Neural cell (in vitro differentiated cells): ENCODE results near the gene MSI1. TPM values are rescaled to one million over a fixed set of nuclear protein-coding genes. Genes with fewer than 3 reads are reported as not detected.

ENCODE experiments used
- H2AFZ ChIP-seq: fragments of 200-600, 300-800 bp; sonication (generic), shearing (Covaris generic); 2 replicates; pipeline ENCODE4 v1.6.0; 2014; ENCODE audit warnings: low read depth, mild to moderate bottlenecking, antibody characterized with exemption, low read length, moderate library complexity
- H3F3A ChIP-seq: fragments of 200-600 bp; shearing (Covaris generic); 2 replicates; pipeline ENCODE4 v1.6.1; 2016; ENCODE audit warnings: mild to moderate bottlenecking, moderate library complexity, mixed read lengths, antibody characterized with exemption, low read length; ENCODE audit not compliant: insufficient read depth, poor library complexity, severe bottlenecking
- H3K27ac ChIP-seq: fragments of 200-600, 300-800 bp; sonication (generic), shearing (Covaris generic); 2 replicates; pipeline ENCODE4 v1.5.1; 2014; ENCODE audit warnings: mild to moderate bottlenecking, low read length, moderate library complexity
- H3K27me3 ChIP-seq: fragments of 300-800, 200-600 bp; sonication (generic), shearing (Covaris generic); 2 replicates; pipeline ENCODE4 v1.6.0; 2014; ENCODE audit warnings: mild to moderate bottlenecking, low read depth, low read length, moderate library complexity; ENCODE audit not compliant: insufficient read depth
- H3K36me3 ChIP-seq: fragments of 300-800, 200-600 bp; sonication (generic), shearing (Covaris generic); 2 replicates; pipeline ENCODE4 v1.5.1; 2014; ENCODE audit warnings: mild to moderate bottlenecking, antibody characterized with exemption, low read length, moderate library complexity; ENCODE audit not compliant: insufficient read depth
- H3K4me2 ChIP-seq: fragments of 300-800, 200-600 bp; sonication (generic), shearing (Covaris generic); 2 replicates; pipeline ENCODE4 v1.6.0; 2014; ENCODE audit warnings: mild to moderate bottlenecking, low read length
- H3K4me3 ChIP-seq: fragments of 300-800, 200-600 bp; sonication (generic), shearing (Covaris generic); 2 replicates; pipeline ENCODE4 v1.5.1; 2014; ENCODE audit warnings: mild to moderate bottlenecking, low read length, moderate library complexity
- H3K79me2 ChIP-seq: fragments of 200-600 bp; shearing (Covaris generic); replicated peaks from 2 replicates; pipeline ENCODE4 v1.6.0; 2014; ENCODE audit warnings: mild to moderate bottlenecking, low read length, moderate library complexity; ENCODE audit not compliant: insufficient read depth
- H3K9ac ChIP-seq: fragments of 300-800, 200-600 bp; sonication (generic), shearing (Covaris generic); 2 replicates; pipeline ENCODE4 v1.6.1; 2016; ENCODE audit warnings: mild to moderate bottlenecking, low read length, mixed read lengths
- H3K9me2 ChIP-seq: fragments of 200-600 bp; shearing (Covaris generic); 2 replicates; pipeline ENCODE4 v1.6.1; 2016; ENCODE audit warnings: mild to moderate bottlenecking, low read length, mixed read lengths; ENCODE audit not compliant: insufficient read depth
- H3K9me3 ChIP-seq: fragments of 200-600, 300-800 bp; sonication (generic), shearing (Covaris generic); 2 replicates; pipeline ENCODE4 v1.6.1; 2016; ENCODE audit warnings: mild to moderate bottlenecking, mixed run types, low read length, moderate library complexity, mixed read lengths
- H4K20me1 ChIP-seq: fragments of 200-600 bp; shearing (Covaris generic); 2 replicates; pipeline ENCODE4 v1.6.1; 2016; ENCODE audit warnings: mild to moderate bottlenecking, mixed run types; ENCODE audit not compliant: insufficient read depth
- CTCF ChIP-seq: fragments of 450-650 bp; IDR thresholded peaks from 2 replicates; pipeline ENCODE4 v1.5.1; 2014; ENCODE audit warnings: antibody characterized with exemption, mild to moderate bottlenecking, moderate library complexity; ENCODE audit not compliant: poor library complexity, severe bottlenecking
- EP300 ChIP-seq: fragments of 450-650 bp; conservative IDR thresholded peaks from 2 replicates; pipeline ENCODE4 v1.6.1; 2014; ENCODE audit warnings: antibody characterized with exemption, mild to moderate bottlenecking, moderate library complexity; ENCODE audit not compliant: poor library complexity, severe bottlenecking
- EZH2 ChIP-seq: fragments of 200-600, 300-800 bp; shearing (Covaris generic), sonication (generic); IDR thresholded peaks from 2 replicates; pipeline ENCODE4 v1.6.1; 2014; ENCODE audit warnings: antibody characterized with exemption, low read length, borderline replicate concordance, mild to moderate bottlenecking; ENCODE audit not compliant: insufficient read depth, poor library complexity, severe bottlenecking
- MXI1 ChIP-seq: fragments of 450-650 bp; conservative IDR thresholded peaks from 2 replicates; pipeline ENCODE4 v1.6.1; 2014; ENCODE audit warnings: antibody characterized with exemption, mild to moderate bottlenecking; ENCODE audit not compliant: poor library complexity, severe bottlenecking
- POLR2AphosphoS5 ChIP-seq: IDR thresholded peaks from 2 replicates; pipeline ENCODE4 v1.6.1; 2012
- RAD21 ChIP-seq: fragments of 450-650 bp; conservative IDR thresholded peaks from 2 replicates; pipeline ENCODE4 v1.6.1; 2014; ENCODE audit warnings: antibody characterized with exemption, mild to moderate bottlenecking, moderate library complexity
- REST ChIP-seq: IDR thresholded peaks from 2 replicates; pipeline ENCODE4 v1.6.1; 2012; ENCODE audit warnings: borderline replicate concordance
- SMC3 ChIP-seq: fragments of 450-650 bp; conservative IDR thresholded peaks from 2 replicates; pipeline ENCODE4 v1.6.1; 2014; ENCODE audit warnings: antibody characterized with exemption, mild to moderate bottlenecking, moderate library complexity; ENCODE audit not compliant: poor library complexity
- TAF1 ChIP-seq: IDR thresholded peaks from 2 replicates; pipeline ENCODE4 v1.6.1; 2012; ENCODE audit warnings: low read depth
- polyA plus RNA-seq: library from polyadenylated mRNA; depleted of rRNA; stranded (reverse); fragments of >200 nt; gene quantifications from 2 replicates; pipeline ENCODE4 v1.2.3, GENCODE V29; 2014

Gene MSI1
- polyA plus RNA-seq, 1 donor from 2014 or later = 7.5 TPM

GRCh38 chr12:120356567-120357030, 12.4 kb downstream of the MSI1 start:
- H4K20me1 ChIP-seq = no peaks in the 10 kb centered on the region
- no peak overlapping the region for H3K9ac ChIP-seq
- no peak overlapping the region for H3K27ac ChIP-seq

GRCh38 chr12:120353556-120354317, 15.2 kb downstream of the MSI1 start:
- H3F3A ChIP-seq = no peaks in the 10 kb centered on the region
- H3K36me3 ChIP-seq = peaks cover 17% of the 10 kb centered on the region
- H3K79me2 ChIP-seq = peaks cover 5% of the 10 kb centered on the region
- H2AFZ ChIP-seq = no peak overlapping the region
- TF ChIP-seq RAD21 (no peak), MXI1 (no peak), EP300 (no peak), SMC3 (no peak), EZH2 (no peak), POLR2AphosphoS5 (no peak), REST (no peak), CTCF (no peak), TAF1 (no peak)
- no peaks in the 10 kb centered on the region for H3K9me3 ChIP-seq
- no peaks in the 10 kb centered on the region for H3K27me3 ChIP-seq
- H3K9me2 ChIP-seq = no peaks in the 10 kb centered on the region
- H3K4me2 ChIP-seq = no peak overlapping the region
- H4K20me1 ChIP-seq = no peaks in the 10 kb centered on the region
- no peak overlapping the region for H3K4me3 ChIP-seq
- no peak overlapping the region for H3K9ac ChIP-seq
- H3K27ac ChIP-seq = no peak overlapping the region

More at GRCh38 chr12:120356567-120357030, 12.4 kb downstream of the MSI1 start:
- Histone ChIP-seq H2AFZ (no peak overlapping the region), H3F3A (no peaks in the 10 kb centered on the region), H3K4me2 (no peak overlapping the region), H3K27me3 (no peaks in the 10 kb centered on the region), H3K79me2 (peaks cover 20% of the 10 kb centered on the region), H3K4me3 (no peak overlapping the region), H3K9me3 (no peaks in the 10 kb centered on the region), H3K9me2 (no peaks in the 10 kb centered on the region), H3K36me3 (peaks cover 17% of the 10 kb centered on the region)
- TF ChIP-seq SMC3 = peak; percentile 87
- TF ChIP-seq TAF1 = no peak
- no peak for TF ChIP-seq EZH2
- TF ChIP-seq CTCF = peak; percentile 87
- peak; percentile 28 for TF ChIP-seq MXI1
- peak; percentile 88 for TF ChIP-seq RAD21
